NB4 (cell line): ENCODE data around the gene EIF4A3.

Experiments used
- CTCF ChIP-seq: IDR thresholded peaks from one replicate; pipeline ENCODE4 v1.5.1; 2012; ENCODE audit warnings: low read depth, low read length
- MAX ChIP-seq: IDR thresholded peaks from 2 replicates; pipeline ENCODE4 v1.6.1; 2011; ENCODE audit warnings: low read depth, low read length
- MYC ChIP-seq: IDR thresholded peaks from 2 replicates; pipeline ENCODE4 v1.6.1; 2011; ENCODE audit warnings: low read depth, low read length
- POLR2A ChIP-seq: IDR thresholded peaks from 2 replicates; pipeline ENCODE4 v1.6.1; 2011; ENCODE audit warnings: mild to moderate bottlenecking; ENCODE audit not compliant: insufficient read length; ENCODE audit errors: extremely low read depth

- no peak for TF ChIP-seq CTCF
- no peak for TF ChIP-seq POLR2A
- TF ChIP-seq MYC = no peak
- no peak for TF ChIP-seq MAX
These were observed 38.6 kb downstream of the EIF4A3 start for GRCh38 chr17:80108036-80108971.
